DLD1 (cell line): ENCODE measurements around the gene MYO5B.

Experiments used
- in situ Hi-C: cut with HindIII; loops from 2 replicates; pipeline ENCODE4 v1.10.0; 2017; ENCODE audit warnings: low sequenced_read_pairs

MYO5B gene

GRCh38 chr18:49783631-49784030 is 411.3 kb downstream of the MYO5B start:
- in situ Hi-C loops = loop anchor here (25.0 kb wide), 1 partner anchor 271 kb away; no protein-coding TSS in a partner anchor

GRCh38 chr18:49778826-49779465 is 416.0 kb downstream of the MYO5B start:
- in situ Hi-C loops = loop anchor here (25.0 kb wide), 1 partner anchor 267 kb away; no protein-coding TSS in a partner anchor
